HCT116 (cell line): ENCODE data around the gene RIMBP2. TPM values are rescaled to one million over a fixed set of nuclear protein-coding genes. Genes with fewer than 3 reads are reported as not detected.

Source experiments
- ATAC-seq: fragments of 200-7000 bp; cut with Tn5 transposase; 2 replicates; pipeline ENCODE4 v1.9.1; 2020; ENCODE audit warnings: mild to moderate bottlenecking, moderate library complexity
- BruUV-seq: library from RNA; stranded (reverse); fragments of 400-500 nt; replicated peaks from 2 replicates; lab custom pipeline; 2021; lab: Mats Ljungman, UMichigan
- CTCF ChIA-PET: fragments of 300-600 bp; sonication (Branson Sonifier 250); formaldehyde crosslinking; loops from one replicate; lab custom pipeline; 2021; ENCODE audit warnings: antibody characterized with exemption; lab: Charles Lee
- POLR2A ChIA-PET: fragments of 300-600, 350-600 bp; sonication (Branson Sonifier 250); formaldehyde crosslinking; loops from one replicate; lab custom pipeline; 2021; ENCODE audit warnings: antibody characterized with exemption; lab: Charles Lee
- RAD21 ChIA-PET, 2 experiments: fragments of 300-600 bp; sonication (Branson Sonifier 250); formaldehyde crosslinking; loops; one replicate each; lab custom pipeline; 2023; ENCODE audit warnings: low total read pairs in 2 of 2; ENCODE audit not compliant: uncharacterized antibody in 2 of 2, unreplicated experiment in 2 of 2, low non-redundant PET in 1 of 2; lab: Charles Lee
- DNase-seq: peaks from one replicate; pipeline ENCODE4 v3.0.0-alpha.2; 2010; ENCODE audit warnings: low read depth, low spot score
- H2AFZ ChIP-seq: fragments of 200-600 bp; shearing (Covaris generic), sonication (generic); 2 replicates; pipeline ENCODE4 v1.6.1; 2017; ENCODE audit warnings: low read depth, mixed run types, mixed read lengths, antibody characterized with exemption, low read length; ENCODE audit not compliant: poor library complexity, severe bottlenecking
- H3K27ac ChIP-seq: 2 replicates; pipeline ENCODE4 v1.5.1; 2012; ENCODE audit warnings: low read depth, low read length
- H3K27me3 ChIP-seq: fragments of 200-600 bp; sonication (generic); 2 replicates; pipeline ENCODE4 v1.6.1; 2016; ENCODE audit warnings: mixed run types, low read length, mixed read lengths; ENCODE audit not compliant: insufficient read depth
- H3K36me3 ChIP-seq, 2 experiments: fragments of 200-500 bp in 1 of 2; fragments of 200-600 bp in 1 of 2; sonication (Bioruptor generic) in 1 of 2; sonication (generic) in 1 of 2; 2 replicates each; pipeline versions ENCODE4 v1.5.1 to v1.6.1; 2014 to 2016; ENCODE audit warnings: low read length in 2 of 2, inconsistent platforms in 1 of 2, mixed read lengths in 1 of 2, mixed run types in 1 of 2; ENCODE audit not compliant: insufficient read depth in 2 of 2, control insufficient read depth in 1 of 2
- H3K4me1 ChIP-seq, 2 experiments: fragments of 200-600 bp in 1 of 2; sonication (generic) in 1 of 2; 2 replicates each; pipeline versions ENCODE4 v1.5.1 to v1.6.1; 2012 to 2017; ENCODE audit warnings: low read length in 2 of 2, inconsistent platforms in 1 of 2, mild to moderate bottlenecking in 1 of 2, mixed read lengths in 1 of 2, mixed run types in 1 of 2, moderate library complexity in 1 of 2; ENCODE audit not compliant: insufficient read depth in 2 of 2, control insufficient read depth in 1 of 2
- H3K4me2 ChIP-seq: fragments of 200-600 bp; sonication (generic); 2 replicates; pipeline ENCODE4 v1.6.1; 2017; ENCODE audit warnings: mixed run types, low read length, mixed read lengths
- H3K4me3 ChIP-seq, 2 experiments: fragments of 200-600 bp in 1 of 2; sonication (generic) in 1 of 2; replicated peaks in 1 of 2; 2 replicates each; pipeline ENCODE4 v1.5.1; 2011 to 2016; ENCODE audit warnings: low read length in 2 of 2, control low read depth in 1 of 2, low read depth in 1 of 2, mild to moderate bottlenecking in 1 of 2, mixed read lengths in 1 of 2, mixed run types in 1 of 2
- H3K79me2 ChIP-seq: fragments of 200-600 bp; sonication (generic); 2 replicates; pipeline ENCODE4 v1.6.1; 2017; ENCODE audit warnings: mild to moderate bottlenecking, mixed run types, low read length, moderate library complexity, mixed read lengths; ENCODE audit not compliant: insufficient read depth
- H3K9ac ChIP-seq: fragments of 200-600 bp; sonication (generic); 2 replicates; pipeline ENCODE4 v1.6.1; 2016; ENCODE audit warnings: low read length, mixed read lengths
- H3K9me2 ChIP-seq: fragments of 200-600 bp; sonication (generic), shearing (Covaris generic); 2 replicates; pipeline ENCODE4 v1.6.1; 2017; ENCODE audit warnings: mixed run types, mild to moderate bottlenecking, moderate library complexity; ENCODE audit not compliant: insufficient read depth
- H3K9me3 ChIP-seq, 2 experiments: fragments of 200-500 bp in 1 of 2; fragments of 200-600 bp in 1 of 2; sonication (Bioruptor generic) in 1 of 2; sonication (generic) in 1 of 2; 2 replicates each; pipeline ENCODE4 v1.6.1; 2014 to 2017; ENCODE audit warnings: low read length in 2 of 2, mixed read lengths in 2 of 2, inconsistent platforms in 1 of 2, low read depth in 1 of 2, mild to moderate bottlenecking in 1 of 2, mixed run types in 1 of 2, moderate library complexity in 1 of 2; ENCODE audit not compliant: control insufficient read depth in 1 of 2, insufficient read depth in 1 of 2
- H4K20me1 ChIP-seq: fragments of 200-600 bp; sonication (generic), shearing (Covaris generic); 2 replicates; pipeline ENCODE4 v1.6.1; 2017; ENCODE audit warnings: mixed run types, mild to moderate bottlenecking, moderate library complexity; ENCODE audit not compliant: insufficient read depth
- CBX3 ChIP-seq: IDR thresholded peaks from 2 replicates; pipeline ENCODE4 v1.6.1; 2012; ENCODE audit warnings: low read depth
- CEBPB ChIP-seq: IDR thresholded peaks from 2 replicates; pipeline ENCODE4 v1.6.1; 2012; ENCODE audit warnings: low read depth
- EZH2phosphoT487 ChIP-seq: fragments of 200-600 bp; IDR thresholded peaks from 2 replicates; pipeline ENCODE4 v1.6.1; 2018; ENCODE audit warnings: antibody characterized with exemption, borderline replicate concordance
- FOSL1 ChIP-seq: IDR thresholded peaks from 2 replicates; pipeline ENCODE4 v1.6.1; 2012; ENCODE audit warnings: low read depth
- JUND ChIP-seq: IDR thresholded peaks from 2 replicates; pipeline ENCODE4 v1.6.1; 2012
- POLR2A ChIP-seq: IDR thresholded peaks from 2 replicates; pipeline ENCODE4 v1.7.0; 2011; ENCODE audit warnings: borderline replicate concordance; ENCODE audit not compliant: insufficient read depth, insufficient read length; ENCODE audit errors: extremely low read depth
- SIN3A ChIP-seq: IDR thresholded peaks from 2 replicates; pipeline ENCODE4 v1.6.1; 2012; ENCODE audit warnings: low read depth
- SP1 ChIP-seq: IDR thresholded peaks from 2 replicates; pipeline ENCODE4 v1.6.1; 2012; ENCODE audit warnings: low read depth
- YY1 ChIP-seq: IDR thresholded peaks from 2 replicates; pipeline ENCODE4 v1.6.1; 2011; ENCODE audit warnings: low read length, low read depth, moderate library complexity, mild to moderate bottlenecking; ENCODE audit not compliant: insufficient replicate concordance; ENCODE audit errors: extremely low read depth
- intact Hi-C: fragments of 100-400 bp; cut with micrococcal nuclease; formaldehyde crosslinking; loops from 2 replicates; pipeline ENCODE4 v1.10.0; 2022
- total RNA-seq: library from RNA; stranded (reverse); gene quantifications from one replicate; pipeline ENCODE4 v1.2.1, GENCODE V29; 2021; ENCODE audit not compliant: unreplicated experiment
- TF ChIP-seq, protein P1 (sequence below): IDR thresholded peaks from 2 replicates; pipeline ENCODE4 v1.6.1; 2012; ENCODE audit warnings: low read depth

The RIMBP2 gene
- total RNA-seq, 1 experiment from 2014 or later = not detected

- TF ChIP-seq, protein P1, sequence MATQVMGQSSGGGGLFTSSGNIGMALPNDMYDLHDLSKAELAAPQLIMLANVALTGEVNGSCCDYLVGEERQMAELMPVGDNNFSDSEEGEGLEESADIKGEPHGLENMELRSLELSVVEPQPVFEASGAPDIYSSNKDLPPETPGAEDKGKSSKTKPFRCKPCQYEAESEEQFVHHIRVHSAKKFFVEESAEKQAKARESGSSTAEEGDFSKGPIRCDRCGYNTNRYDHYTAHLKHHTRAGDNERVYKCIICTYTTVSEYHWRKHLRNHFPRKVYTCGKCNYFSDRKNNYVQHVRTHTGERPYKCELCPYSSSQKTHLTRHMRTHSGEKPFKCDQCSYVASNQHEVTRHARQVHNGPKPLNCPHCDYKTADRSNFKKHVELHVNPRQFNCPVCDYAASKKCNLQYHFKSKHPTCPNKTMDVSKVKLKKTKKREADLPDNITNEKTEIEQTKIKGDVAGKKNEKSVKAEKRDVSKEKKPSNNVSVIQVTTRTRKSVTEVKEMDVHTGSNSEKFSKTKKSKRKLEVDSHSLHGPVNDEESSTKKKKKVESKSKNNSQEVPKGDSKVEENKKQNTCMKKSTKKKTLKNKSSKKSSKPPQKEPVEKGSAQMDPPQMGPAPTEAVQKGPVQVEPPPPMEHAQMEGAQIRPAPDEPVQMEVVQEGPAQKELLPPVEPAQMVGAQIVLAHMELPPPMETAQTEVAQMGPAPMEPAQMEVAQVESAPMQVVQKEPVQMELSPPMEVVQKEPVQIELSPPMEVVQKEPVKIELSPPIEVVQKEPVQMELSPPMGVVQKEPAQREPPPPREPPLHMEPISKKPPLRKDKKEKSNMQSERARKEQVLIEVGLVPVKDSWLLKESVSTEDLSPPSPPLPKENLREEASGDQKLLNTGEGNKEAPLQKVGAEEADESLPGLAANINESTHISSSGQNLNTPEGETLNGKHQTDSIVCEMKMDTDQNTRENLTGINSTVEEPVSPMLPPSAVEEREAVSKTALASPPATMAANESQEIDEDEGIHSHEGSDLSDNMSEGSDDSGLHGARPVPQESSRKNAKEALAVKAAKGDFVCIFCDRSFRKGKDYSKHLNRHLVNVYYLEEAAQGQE = no peak
- no peak for TF ChIP-seq CEBPB
Measured at GRCh38 chr12:130717752-130718151, 1.7 kb upstream of the RIMBP2 start (continued).

DNA sequence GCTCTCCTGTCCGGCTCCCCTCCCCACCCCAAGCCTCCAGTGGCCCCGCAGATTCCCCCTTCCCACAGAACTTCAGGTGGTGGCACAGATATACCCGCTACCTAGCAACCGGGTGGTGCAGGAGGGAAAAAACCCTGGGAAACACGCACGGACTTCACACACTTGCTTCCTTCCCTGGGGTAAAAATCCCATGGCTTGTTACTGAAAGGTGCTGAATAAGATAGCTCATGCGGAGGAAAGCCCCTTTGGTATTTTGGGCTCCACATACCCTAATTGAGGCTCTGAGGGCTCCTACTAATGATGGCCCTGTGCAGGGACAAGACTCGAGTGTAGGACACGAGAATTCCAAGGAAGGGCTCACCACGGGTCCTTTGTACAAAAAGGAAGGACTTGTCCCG lies 869 bp upstream of the RIMBP2 start:
- Histone ChIP-seq H3K27me3 (0 out of 2 replicates have a peak, but pooled peaks cover 3% of the 10 kb centered on the region), H3K9ac (no peak overlapping the region), H2AFZ (no peak overlapping the region), H3K4me1 (no peaks in the 10 kb centered on the region), H3K4me2 (no peak overlapping the region), H3K9me2 (no peaks in the 10 kb centered on the region), H3K79me2 (no peaks in the 10 kb centered on the region), H4K20me1 (no peaks in the 10 kb centered on the region), H3K27ac (no peak overlapping the region), H3K4me3 (no peak overlapping the region), H3K9me3 (no peaks in the 10 kb centered on the region; a peak in 1 of 4 replicates), H3K36me3 (no peaks in the 10 kb centered on the region)
- ATAC-seq (no peak), DNase-seq (no peak)
- RAD21 ChIA-PET = no interaction called here
- BruUV-seq = no TSS peak
- POLR2A ChIA-PET = no interaction called here
- TF ChIP-seq CBX3 (no peak), JUND (no peak), YY1 (no peak), POLR2A (no peak), FOSL1 (no peak), EZH2phosphoT487 (no peak), SIN3A (no peak), SP1 (no peak)
- TF ChIP-seq, protein P1 = no peak
- intact Hi-C loops = no loop called here
- CTCF ChIA-PET = no interaction called here
